ENCODE data around the gene SHD.
A peak's percentile ranks its signal among the peaks of the same experiment; 100 is the strongest.
"Not testable (repeated sequence)": the region's sequence is repeated elsewhere in the genome, so short reads cannot be mapped to it uniquely, and the experiment has no call there.

Gene SHD

DNA sequence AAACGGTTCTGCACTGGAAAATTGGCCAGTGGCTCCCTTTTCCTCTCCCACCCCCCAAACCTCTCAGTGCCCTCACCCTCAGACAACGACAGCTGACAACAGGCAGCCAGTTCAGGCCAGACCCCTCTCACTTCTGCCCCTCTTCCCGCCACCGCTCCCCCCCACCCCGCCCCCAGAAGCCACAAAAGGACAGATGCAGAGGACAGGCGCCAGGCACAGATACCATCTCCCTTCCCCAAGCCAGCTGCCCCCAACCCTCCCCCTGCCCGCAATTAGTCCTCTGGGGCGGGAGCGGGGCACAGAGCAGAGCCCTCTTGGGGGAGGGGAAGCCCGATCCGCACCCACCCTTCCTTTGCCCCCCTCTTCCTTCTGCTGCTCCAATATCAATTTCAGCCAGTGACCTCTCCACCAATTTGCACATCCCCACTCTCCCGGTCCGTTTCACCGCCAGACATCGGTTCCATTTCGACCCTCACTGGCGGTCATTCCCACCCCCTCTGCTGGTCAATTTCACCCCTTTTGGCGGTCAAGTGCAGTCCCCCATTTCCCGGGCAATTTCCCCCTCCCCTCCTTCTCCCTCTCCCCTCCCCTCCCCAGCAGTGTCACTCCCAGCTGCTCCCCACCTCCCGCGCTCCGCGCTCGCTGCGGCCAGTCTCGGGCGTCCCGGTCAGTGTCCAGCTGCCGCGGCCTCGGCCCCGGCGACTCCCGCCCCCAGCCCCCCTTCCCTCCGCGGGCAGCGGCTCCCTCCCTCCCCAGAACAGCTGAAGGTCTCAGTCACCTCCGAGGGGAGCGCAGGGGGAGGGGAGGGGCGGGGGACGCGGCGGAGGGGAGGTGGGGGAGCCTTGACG is at the start of gene SHD:
SHD (plus strand) TSS at position 848 of the 848 bp plus-strand sequence. CDS start 798 bp downstream, outside the sequence.
- DNase-seq (ENCODE audit: low spot score), result no peak

- DNase-seq (ENCODE audit: low spot score), result not testable (repeated sequence)
Measured at GRCh38 chr19:4230237-4230636, 48.8 kb upstream of the SHD start.

DNA sequence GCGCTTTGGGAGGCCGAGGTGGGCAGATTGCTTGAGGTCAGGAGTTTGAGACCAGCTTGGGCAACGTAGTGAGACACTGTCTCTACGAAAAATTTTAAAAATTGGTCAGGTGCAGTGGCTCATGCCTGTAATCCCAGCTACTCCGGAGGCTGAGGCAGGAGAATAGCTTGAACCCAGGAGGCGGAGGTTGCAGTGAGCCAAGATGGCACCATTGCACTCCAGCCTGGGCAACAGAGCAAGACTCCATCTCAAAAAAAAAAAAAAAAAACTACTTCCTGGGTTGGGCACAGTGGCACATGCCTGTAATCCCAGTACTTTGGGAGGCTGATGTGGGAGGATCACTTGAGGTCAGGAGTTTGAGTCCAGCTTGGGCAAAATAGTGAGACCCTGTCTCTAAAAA is 47.5 kb upstream of the SHD start:
- DNase-seq (ENCODE audit: low spot score), result not testable (repeated sequence)

GRCh38 chr19:4232139-4232538 is 46.9 kb upstream of the SHD start:
- DNase-seq (ENCODE audit: low spot score), result not testable (repeated sequence)

DNA sequence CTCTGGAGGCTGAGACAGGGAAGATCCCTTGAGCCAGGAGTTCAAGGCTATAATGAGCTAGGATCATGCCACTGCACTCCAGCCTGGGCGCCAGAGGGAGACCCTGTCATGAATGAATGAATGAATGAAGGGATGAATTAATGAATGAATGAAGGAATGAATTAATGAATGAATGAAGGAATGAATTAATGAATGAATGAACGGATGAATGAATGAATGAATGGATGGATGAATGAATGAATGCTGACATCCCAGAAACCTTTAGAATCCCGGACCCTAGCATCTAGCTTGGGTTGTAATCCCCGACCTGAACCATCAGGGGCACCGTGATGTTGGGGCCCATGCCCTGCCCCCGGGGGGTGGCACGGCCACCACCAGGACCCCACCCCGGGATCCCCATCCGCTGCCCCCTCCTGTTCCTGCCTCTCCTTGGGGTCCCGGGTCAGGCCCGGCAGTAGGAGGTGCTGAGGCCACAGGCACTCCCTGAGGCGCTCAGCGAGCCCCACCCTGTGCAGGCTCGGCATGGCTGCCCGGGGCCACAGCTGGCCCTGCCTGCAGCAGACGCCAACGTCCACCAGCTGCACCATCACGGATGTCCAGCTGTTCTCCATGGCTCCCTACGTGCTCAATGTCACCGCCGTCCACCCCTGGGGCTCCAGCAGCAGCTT is 46.3 kb upstream of the SHD start:
- DNase-seq (ENCODE audit: low spot score), result no peak

DNA sequence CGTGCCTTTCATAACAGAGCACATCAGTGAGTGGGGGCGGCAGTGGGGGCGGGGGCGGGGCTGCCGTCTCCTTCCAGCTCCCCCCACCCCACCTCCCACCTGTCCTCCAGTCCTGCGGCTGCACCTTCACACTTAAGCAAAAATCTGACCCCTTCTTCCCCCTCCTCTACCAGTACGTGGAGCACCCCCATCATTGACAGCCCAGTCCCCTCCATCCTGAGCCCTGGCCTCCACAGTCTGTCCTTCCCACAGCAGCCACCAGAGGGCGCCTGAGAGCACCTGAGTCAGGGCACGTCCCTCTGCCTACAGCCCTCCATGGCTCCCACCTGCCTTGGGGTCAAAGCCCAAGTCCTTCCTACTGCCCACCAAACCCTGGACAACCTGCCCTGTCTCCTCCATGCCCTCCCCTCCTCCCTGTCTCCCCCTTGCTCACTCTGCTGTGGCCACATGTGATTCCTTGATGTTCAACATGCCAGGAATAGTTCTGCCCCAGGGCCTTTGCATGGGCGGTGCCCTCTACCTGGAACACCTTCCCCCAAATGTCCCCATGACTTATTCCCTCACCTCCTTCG is 45.7 kb upstream of the SHD start:
- no peak for DNase-seq (ENCODE audit: low spot score)

DNA sequence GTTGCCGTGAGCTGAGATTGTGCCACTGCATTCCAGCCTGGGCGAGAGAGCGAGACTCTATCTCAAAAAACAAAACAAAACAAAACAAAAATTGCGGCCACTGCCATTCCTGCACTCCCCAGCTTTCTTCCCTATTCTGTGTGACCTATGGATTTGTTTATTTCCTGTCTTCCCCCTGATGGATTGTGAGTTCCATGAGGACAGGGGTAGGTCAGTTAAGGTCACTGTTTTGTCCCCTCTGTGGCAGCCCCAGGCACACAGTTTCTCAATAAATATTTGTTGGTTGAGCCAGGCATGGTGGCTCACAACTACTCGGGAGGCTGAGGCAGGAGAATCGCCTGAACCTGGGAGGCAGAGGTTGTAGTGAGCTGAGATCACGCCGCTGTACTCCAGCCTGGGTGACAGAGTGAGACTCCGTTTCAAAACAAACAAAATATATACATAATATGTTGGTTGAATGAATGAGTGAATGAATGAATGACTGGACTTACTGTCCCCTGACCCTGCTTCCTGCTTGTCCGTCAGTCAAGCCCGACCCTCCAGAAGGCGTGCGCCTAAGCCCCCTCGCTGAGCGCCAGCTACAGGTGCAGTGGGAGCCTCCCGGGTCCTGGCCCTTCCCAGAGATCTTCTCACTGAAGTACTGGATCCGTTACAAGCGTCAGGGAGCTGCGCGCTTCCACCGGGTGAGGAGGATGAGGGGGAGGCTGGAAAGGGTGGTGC is 44.8 kb upstream of the SHD start:
- no peak for DNase-seq (ENCODE audit: low spot score)

- no peak for DNase-seq (ENCODE audit: low spot score)
Measured at GRCh38 chr19:4234862-4235201, 44.2 kb upstream of the SHD start.

DNA sequence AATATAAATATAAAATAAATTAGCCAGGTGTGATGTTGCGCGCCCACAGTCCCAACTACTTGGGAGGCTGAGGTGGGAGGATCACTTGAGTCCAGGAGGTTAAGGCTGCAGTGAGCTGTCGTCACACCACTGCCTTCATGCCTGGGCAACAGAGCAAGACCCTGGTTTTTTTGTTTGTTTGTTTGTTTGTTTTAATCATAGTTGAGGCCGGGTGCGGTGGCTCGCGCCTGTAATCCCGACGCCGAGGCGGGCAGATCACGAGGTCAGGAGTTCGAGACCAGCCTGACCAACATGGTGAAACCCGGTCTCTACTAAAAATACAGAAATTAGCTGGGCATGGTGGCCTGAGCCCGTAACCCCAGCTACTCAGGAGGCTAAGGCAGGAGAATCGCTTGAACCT is 41.6 kb upstream of the SHD start:
- not testable (repeated sequence) for DNase-seq (ENCODE audit: low spot score)

- no peak for DNase-seq (ENCODE audit: low spot score)
Measured at GRCh38 chr19:4238831-4239230, 40.2 kb upstream of the SHD start.

DNA sequence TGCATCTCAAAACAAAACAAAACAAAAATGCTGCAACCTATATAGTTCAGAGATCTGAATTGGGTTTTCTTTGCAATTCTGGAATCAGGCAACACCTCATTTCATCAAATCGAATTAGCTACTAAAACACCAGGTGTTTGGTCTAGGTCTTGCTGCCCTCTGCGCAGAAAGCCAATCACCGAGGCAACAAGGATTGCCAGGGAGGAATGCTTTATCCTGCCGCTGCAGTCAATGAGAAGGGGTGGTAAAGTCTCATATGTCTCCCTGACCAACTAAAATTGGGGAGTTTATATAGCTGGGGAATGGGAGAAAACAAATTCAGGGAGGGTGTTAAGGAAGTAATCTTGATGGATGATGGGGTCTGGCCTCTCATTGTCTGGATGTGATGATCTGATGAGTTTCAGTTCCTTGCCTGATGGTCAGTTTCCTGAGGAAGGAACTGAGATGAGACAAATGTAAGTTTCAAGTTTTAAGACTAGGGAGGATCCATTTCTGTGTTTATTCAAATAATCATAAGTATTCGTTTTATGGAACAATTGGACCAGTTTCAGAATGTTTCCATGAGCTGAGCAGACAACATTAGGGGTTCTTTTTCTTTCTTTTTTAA is 37.1 kb upstream of the SHD start:
- peak; percentile 41 for DNase-seq (ENCODE audit: low spot score)

GRCh38 chr19:4245938-4246337 is 33.1 kb upstream of the SHD start:
- not testable (repeated sequence) for DNase-seq (ENCODE audit: low spot score)

DNA sequence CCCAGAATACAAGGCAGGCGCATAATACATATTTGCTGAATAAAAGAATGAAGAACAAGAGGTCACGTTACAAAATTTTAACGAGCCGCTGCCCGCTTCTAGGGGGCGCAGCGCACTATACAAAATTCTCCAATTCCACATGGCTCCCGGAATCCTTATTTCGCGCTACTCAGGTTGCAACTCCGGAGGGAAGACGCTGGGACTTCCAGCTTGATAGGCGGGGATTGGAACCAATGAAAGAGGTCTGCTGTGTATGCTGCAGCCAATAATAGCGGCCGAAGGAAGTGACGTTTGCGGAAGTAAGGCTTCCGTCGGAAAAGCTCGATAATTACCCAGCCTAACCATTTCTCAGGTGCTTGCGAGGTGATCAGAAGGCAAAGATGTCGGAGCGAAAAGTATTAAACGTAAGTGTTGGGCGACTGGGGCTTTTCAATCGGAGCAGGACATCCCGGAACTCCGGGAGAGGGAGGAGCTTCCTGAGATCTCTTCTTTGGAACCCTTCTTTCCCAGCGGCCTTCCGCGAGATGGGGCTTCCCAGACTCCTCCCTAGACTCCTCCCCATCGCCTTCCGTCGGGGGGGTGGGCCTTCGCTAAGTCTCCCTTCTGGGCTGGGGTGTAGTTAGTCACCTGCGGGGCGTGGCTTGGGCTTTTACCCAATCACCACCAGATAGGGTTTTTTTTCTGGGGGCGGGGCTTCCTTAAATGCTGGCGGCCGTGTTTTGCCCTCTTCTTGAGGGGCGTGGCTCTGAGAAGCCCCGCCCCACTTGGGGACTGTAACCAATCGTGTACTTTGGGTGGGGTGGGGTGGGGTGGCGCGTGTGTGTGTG is 32.1 kb upstream of the SHD start, which contains the start of gene YJU2:
YJU2 (plus strand) TSS at position 314 of the 827 bp plus-strand sequence; CDS start at position 381, 67 bp downstream.
- peak; percentile 98 for DNase-seq (ENCODE audit: low spot score)

- no peak for DNase-seq (ENCODE audit: low spot score)
Measured at GRCh38 chr19:4256563-4256962, 22.5 kb upstream of the SHD start.

DNA sequence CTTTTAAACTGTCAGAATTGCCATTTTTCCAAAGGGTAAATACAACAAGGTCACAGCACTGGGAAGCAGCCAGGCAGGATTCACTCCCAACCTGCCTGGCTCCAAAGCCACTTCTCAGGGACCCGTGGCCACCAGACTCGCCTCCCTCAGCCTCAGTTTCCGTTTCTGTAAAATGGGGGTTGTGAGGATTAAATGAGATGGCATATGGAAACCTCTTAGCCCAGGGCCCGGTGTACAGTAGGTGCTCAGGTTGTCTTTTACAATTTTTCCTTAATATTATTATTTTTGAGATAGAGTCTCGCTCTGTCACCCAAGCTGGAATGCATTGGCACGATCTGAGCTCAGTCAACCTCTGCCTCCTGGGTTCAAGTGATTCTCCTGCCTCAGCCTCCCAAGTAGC is 22.0 kb upstream of the SHD start:
- no peak for DNase-seq (ENCODE audit: low spot score)

DNA sequence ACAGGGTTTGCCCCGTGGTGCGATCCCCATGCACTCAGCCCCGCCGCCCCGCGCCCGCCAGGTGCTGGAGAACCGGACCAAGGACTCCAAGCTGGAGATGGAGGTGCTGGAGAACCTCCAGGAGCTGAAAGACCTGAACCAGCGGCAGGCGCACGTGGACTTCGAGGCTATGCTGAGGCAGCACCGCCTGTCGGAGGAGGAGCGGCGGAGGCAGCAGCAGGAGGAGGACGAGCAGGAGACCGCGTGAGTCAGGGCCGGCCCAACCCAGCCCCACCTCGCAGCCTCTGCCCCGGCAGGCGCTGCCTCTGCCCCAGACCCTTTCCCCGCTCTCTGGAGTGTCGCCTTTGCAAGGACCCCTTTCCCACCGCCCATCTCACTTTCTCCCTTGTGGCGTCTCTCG is 20.9 kb upstream of the SHD start:
- DNase-seq (ENCODE audit: low spot score), result no peak

- DNase-seq (ENCODE audit: low spot score), result no peak
Measured at GRCh38 chr19:4260613-4261191, 18.4 kb upstream of the SHD start.

DNA sequence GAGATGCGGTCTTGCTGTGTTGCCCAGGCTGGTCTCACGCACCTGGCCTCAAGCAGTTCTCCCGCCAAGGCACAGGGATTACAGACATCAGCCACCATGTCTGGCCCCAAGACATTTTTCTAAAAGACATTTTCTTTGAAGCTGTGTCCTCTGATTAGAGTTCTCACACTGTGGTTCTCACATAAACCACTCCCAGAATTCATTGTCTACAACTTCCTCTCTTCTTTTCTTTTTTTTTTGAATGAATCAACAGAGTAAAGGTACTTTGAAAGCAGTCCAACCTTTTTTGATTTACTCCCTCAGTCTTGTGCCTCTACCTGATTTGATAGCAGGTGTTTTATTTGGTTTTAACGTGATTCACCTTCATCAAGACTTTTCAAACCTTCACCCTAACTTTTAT is 14.3 kb upstream of the SHD start:
- no peak for DNase-seq (ENCODE audit: low spot score)

- no peak for DNase-seq (ENCODE audit: low spot score)
Measured at GRCh38 chr19:4266253-4267000, 12.6 kb upstream of the SHD start.

Measured in kidney capillary endothelial cell (primary cell).